ENCODE measurements around the gene ARHGEF16. TPM values are rescaled to one million over a fixed set of nuclear protein-coding genes. Genes with fewer than 3 reads are reported as not detected.

ARHGEF16 gene
- total RNA-seq, 1 experiment from 2014 or later = 11.2 TPM

DNA sequence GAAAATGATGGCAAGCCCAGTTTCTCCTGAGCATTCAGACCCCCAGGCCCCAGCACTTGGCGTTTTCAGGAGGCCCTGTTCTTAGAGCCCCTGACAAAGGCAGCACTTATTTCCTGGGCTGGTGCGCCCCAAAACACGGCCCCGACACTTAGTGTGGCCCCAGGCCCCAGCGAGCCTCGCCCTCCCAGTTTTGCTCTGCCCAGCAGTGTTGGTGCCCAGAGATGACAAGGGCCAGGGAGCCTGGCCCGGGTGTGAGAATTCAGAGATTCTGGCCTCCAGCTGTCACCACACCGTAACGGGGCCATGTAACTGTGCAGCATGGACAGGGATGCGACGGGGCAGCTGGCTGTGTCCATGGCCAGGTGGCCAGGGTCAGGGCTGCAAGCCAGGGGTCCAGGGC is 18.0 kb upstream of the ARHGEF16 start:
- Histone ChIP-seq H3K27ac (ENCODE audit: low read depth, low read length, poor library complexity, severe bottlenecking) (no peak overlapping the region), H3K4me1 (ENCODE audit: insufficient read depth, low read length, poor library complexity, severe bottlenecking) (no peaks in the 10 kb centered on the region), H3K9me3 (ENCODE audit: low read depth, low read length, poor library complexity, severe bottlenecking) (no peaks in the 10 kb centered on the region), H3K27me3 (replicated peaks; ENCODE audit: insufficient read depth, low read depth, low read length, poor library complexity) (peaks cover 34% of the 10 kb centered on the region), H3K36me3 (ENCODE audit: insufficient read depth, low read length, poor library complexity, severe bottlenecking) (no peaks in the 10 kb centered on the region), H3K4me3 (ENCODE audit: low read depth, low read length, poor library complexity, severe bottlenecking) (no peak overlapping the region)
- no peak for TF ChIP-seq EZH2 (IDR thresholded peaks at IDR 0.05; ENCODE audit: borderline replicate concordance, low read depth, low read length, poor library complexity, severe bottlenecking)
- TF ChIP-seq, protein P1, sequence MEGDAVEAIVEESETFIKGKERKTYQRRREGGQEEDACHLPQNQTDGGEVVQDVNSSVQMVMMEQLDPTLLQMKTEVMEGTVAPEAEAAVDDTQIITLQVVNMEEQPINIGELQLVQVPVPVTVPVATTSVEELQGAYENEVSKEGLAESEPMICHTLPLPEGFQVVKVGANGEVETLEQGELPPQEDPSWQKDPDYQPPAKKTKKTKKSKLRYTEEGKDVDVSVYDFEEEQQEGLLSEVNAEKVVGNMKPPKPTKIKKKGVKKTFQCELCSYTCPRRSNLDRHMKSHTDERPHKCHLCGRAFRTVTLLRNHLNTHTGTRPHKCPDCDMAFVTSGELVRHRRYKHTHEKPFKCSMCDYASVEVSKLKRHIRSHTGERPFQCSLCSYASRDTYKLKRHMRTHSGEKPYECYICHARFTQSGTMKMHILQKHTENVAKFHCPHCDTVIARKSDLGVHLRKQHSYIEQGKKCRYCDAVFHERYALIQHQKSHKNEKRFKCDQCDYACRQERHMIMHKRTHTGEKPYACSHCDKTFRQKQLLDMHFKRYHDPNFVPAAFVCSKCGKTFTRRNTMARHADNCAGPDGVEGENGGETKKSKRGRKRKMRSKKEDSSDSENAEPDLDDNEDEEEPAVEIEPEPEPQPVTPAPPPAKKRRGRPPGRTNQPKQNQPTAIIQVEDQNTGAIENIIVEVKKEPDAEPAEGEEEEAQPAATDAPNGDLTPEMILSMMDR (conservative IDR thresholded peaks at IDR 0.05; ENCODE audit: low read depth, low read length) = no peak
- intact Hi-C loops (cut with micrococcal nuclease; ENCODE audit: unreplicated experiment) = no loop called here
- no TSS peak for BruUV-seq (replicated peaks)
- CTCF ChIA-PET = no interaction called here
- POLR2A ChIA-PET (ENCODE audit: low non-redundant PET) = no interaction called here
- no peak for DNase-seq (ENCODE audit: low spot score)

DNA sequence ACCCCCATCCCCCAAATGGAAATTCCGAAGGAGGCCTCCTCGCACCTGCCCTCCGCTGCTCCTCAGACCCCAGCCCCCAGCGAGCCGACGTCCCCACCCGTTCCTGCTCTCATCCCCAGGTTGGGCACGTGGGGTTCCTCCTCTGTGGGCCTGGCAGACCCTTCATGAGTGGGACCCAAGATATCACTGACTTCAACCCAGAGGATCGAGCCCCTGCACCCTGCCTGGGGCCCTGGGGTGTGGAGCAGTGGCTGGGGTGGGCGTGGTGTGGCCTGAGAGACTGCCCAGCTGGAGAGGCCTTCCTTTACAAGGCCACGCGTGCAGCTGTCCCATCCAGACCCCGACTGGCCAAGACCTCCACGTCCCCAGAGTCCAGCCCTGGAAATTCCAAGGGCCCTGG is 17.6 kb upstream of the ARHGEF16 start:
- ChIA-PET CTCF (no interaction called here), POLR2A (ENCODE audit: low non-redundant PET) (no interaction called here)
- no peaks in the 10 kb centered on the region for H3K9me3 ChIP-seq (ENCODE audit: low read depth, low read length, poor library complexity, severe bottlenecking)
- BruUV-seq (replicated peaks) = no TSS peak
- no peaks in the 10 kb centered on the region for H3K36me3 ChIP-seq (ENCODE audit: insufficient read depth, low read length, poor library complexity, severe bottlenecking)
- H3K27me3 ChIP-seq (replicated peaks; ENCODE audit: insufficient read depth, low read depth, low read length, poor library complexity) = peaks cover 39% of the 10 kb centered on the region
- no peak for TF ChIP-seq EZH2 (IDR thresholded peaks at IDR 0.05; ENCODE audit: borderline replicate concordance, low read depth, low read length, poor library complexity, severe bottlenecking)
- TF ChIP-seq, protein P1 (conservative IDR thresholded peaks at IDR 0.05; ENCODE audit: low read depth, low read length) = no peak
- H3K4me3 ChIP-seq (ENCODE audit: low read depth, low read length, poor library complexity, severe bottlenecking) = no peak overlapping the region
- no peaks in the 10 kb centered on the region for H3K4me1 ChIP-seq (ENCODE audit: insufficient read depth, low read length, poor library complexity, severe bottlenecking)
- DNase-seq (ENCODE audit: low spot score) = no peak
- intact Hi-C loops (cut with micrococcal nuclease; ENCODE audit: unreplicated experiment) = no loop called here
- H3K27ac ChIP-seq (ENCODE audit: low read depth, low read length, poor library complexity, severe bottlenecking) = no peak overlapping the region

DNA sequence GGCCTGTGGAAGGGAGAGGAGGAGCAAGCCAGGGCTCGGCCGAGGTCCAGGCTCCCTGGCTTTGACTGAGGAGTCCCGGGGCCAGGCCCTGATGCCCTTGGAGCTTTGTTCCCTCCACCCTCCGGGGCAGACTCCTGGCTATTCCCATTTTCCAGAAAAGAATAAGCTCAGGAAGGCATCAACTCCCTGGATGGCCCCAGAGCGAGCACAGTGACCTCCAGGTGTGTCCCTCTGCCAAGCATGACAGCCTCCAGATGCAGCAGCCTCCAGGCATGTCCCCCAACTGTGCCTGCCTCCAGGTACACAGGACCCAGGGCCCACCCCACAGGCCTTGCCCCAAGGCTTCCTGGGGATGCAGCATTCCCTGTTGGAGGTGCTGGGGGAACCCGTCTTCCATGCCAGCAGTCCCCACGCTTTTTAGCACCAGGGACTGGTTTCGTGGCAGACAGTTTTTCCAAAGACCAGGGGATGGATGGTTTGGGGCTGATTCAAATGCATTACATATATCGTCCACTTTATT is 15.7 kb upstream of the ARHGEF16 start:
- intact Hi-C loops (cut with micrococcal nuclease; ENCODE audit: unreplicated experiment) = no loop called here
- no peaks in the 10 kb centered on the region for H3K9me3 ChIP-seq (ENCODE audit: low read depth, low read length, poor library complexity, severe bottlenecking)
- ChIA-PET CTCF (no interaction called here), POLR2A (ENCODE audit: low non-redundant PET) (no interaction called here)
- H3K36me3 ChIP-seq (ENCODE audit: insufficient read depth, low read length, poor library complexity, severe bottlenecking) = no peaks in the 10 kb centered on the region
- no peak for DNase-seq (ENCODE audit: low spot score)
- peaks cover 54% of the 10 kb centered on the region for H3K27me3 ChIP-seq (replicated peaks; ENCODE audit: insufficient read depth, low read depth, low read length, poor library complexity)
- TF ChIP-seq EZH2 (IDR thresholded peaks at IDR 0.05; ENCODE audit: borderline replicate concordance, low read depth, low read length, poor library complexity, severe bottlenecking) = no peak
- TF ChIP-seq, protein P1 (conservative IDR thresholded peaks at IDR 0.05; ENCODE audit: low read depth, low read length) = no peak
- no peak overlapping the region for H3K4me3 ChIP-seq (ENCODE audit: low read depth, low read length, poor library complexity, severe bottlenecking)
- no peaks in the 10 kb centered on the region for H3K4me1 ChIP-seq (ENCODE audit: insufficient read depth, low read length, poor library complexity, severe bottlenecking)
- no TSS peak for BruUV-seq (replicated peaks)
- H3K27ac ChIP-seq (ENCODE audit: low read depth, low read length, poor library complexity, severe bottlenecking) = no peak overlapping the region
